PFSK-1 (cell line): ENCODE results near the gene MSANTD1.

Experiments used
- FOXP2 ChIP-seq: optimal IDR thresholded peaks from 2 replicates; pipeline ENCODE3; 2011; ENCODE audit warnings: borderline replicate concordance, control low read depth, inconsistent platforms; ENCODE audit not compliant: insufficient read depth; ENCODE audit errors: extremely low read length, extremely low read depth
- POLR2AphosphoS5 ChIP-seq: IDR thresholded peaks from 2 replicates; pipeline ENCODE4 v1.6.1; 2012; ENCODE audit warnings: low read depth, mild to moderate bottlenecking, control low read depth, low read length, moderate library complexity
- SIN3A ChIP-seq: IDR thresholded peaks from 2 replicates; pipeline ENCODE4 v1.6.1; 2012; ENCODE audit warnings: mild to moderate bottlenecking, low read length, moderate library complexity, borderline replicate concordance; ENCODE audit not compliant: insufficient read depth
- TAF1 ChIP-seq: IDR thresholded peaks from 2 replicates; pipeline ENCODE4 v1.6.1; 2012; ENCODE audit warnings: low read length, control low read depth, borderline replicate concordance; ENCODE audit not compliant: insufficient read depth
- TF ChIP-seq, protein P1 (sequence below), 2 experiments: IDR thresholded peaks; 2 replicates each; pipeline versions ENCODE4 v1.6.1 to v1.8.0; 2011 to 2012; ENCODE audit warnings: low read depth in 2 of 2, low read length in 2 of 2, control low read depth in 1 of 2, inconsistent platforms in 1 of 2, mild to moderate bottlenecking in 1 of 2, moderate library complexity in 1 of 2; ENCODE audit not compliant: insufficient read depth in 1 of 2

Gene MSANTD1

GRCh38 chr4:3239998-3240920 lies 8.7 kb upstream of the MSANTD1 start:
- TF ChIP-seq POLR2AphosphoS5 (no peak), TAF1 (no peak), SIN3A (no peak), FOXP2 (no peak)
- TF ChIP-seq, protein P1, sequence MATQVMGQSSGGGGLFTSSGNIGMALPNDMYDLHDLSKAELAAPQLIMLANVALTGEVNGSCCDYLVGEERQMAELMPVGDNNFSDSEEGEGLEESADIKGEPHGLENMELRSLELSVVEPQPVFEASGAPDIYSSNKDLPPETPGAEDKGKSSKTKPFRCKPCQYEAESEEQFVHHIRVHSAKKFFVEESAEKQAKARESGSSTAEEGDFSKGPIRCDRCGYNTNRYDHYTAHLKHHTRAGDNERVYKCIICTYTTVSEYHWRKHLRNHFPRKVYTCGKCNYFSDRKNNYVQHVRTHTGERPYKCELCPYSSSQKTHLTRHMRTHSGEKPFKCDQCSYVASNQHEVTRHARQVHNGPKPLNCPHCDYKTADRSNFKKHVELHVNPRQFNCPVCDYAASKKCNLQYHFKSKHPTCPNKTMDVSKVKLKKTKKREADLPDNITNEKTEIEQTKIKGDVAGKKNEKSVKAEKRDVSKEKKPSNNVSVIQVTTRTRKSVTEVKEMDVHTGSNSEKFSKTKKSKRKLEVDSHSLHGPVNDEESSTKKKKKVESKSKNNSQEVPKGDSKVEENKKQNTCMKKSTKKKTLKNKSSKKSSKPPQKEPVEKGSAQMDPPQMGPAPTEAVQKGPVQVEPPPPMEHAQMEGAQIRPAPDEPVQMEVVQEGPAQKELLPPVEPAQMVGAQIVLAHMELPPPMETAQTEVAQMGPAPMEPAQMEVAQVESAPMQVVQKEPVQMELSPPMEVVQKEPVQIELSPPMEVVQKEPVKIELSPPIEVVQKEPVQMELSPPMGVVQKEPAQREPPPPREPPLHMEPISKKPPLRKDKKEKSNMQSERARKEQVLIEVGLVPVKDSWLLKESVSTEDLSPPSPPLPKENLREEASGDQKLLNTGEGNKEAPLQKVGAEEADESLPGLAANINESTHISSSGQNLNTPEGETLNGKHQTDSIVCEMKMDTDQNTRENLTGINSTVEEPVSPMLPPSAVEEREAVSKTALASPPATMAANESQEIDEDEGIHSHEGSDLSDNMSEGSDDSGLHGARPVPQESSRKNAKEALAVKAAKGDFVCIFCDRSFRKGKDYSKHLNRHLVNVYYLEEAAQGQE (IDR thresholded peaks at IDR 0.05; ENCODE audit: insufficient read depth in 1 of 2, low read depth in 2 of 2, low read length in 2 of 2): no peak

DNA sequence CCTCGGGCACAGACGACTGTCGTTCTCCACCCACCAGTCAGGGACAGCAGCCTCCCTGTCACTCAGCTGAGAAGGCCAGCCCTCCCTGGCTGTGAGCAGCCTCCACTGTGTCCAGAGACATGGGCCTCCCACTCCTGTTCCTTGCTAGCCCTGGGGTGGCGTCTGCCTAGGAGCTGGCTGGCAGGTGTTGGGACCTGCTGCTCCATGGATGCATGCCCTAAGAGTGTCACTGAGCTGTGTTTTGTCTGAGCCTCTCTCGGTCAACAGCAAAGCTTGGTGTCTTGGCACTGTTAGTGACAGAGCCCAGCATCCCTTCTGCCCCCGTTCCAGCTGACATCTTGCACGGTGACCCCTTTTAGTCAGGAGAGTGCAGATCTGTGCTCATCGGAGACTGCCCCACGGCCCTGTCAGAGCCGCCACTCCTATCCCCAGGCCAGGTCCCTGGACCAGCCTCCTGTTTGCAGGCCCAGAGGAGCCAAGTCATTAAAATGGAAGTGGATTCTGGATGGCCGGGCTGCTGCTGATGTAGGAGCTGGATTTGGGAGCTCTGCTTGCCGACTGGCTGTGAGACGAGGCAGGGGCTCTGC lies 7.9 kb upstream of the MSANTD1 start:
- no peak for TF ChIP-seq POLR2AphosphoS5
- no peak for TF ChIP-seq SIN3A
- no peak for TF ChIP-seq TAF1
- TF ChIP-seq, protein P1 (IDR thresholded peaks at IDR 0.05; ENCODE audit: insufficient read depth in 1 of 2, low read depth in 2 of 2, low read length in 2 of 2): no peak
- no peak for TF ChIP-seq FOXP2

DNA sequence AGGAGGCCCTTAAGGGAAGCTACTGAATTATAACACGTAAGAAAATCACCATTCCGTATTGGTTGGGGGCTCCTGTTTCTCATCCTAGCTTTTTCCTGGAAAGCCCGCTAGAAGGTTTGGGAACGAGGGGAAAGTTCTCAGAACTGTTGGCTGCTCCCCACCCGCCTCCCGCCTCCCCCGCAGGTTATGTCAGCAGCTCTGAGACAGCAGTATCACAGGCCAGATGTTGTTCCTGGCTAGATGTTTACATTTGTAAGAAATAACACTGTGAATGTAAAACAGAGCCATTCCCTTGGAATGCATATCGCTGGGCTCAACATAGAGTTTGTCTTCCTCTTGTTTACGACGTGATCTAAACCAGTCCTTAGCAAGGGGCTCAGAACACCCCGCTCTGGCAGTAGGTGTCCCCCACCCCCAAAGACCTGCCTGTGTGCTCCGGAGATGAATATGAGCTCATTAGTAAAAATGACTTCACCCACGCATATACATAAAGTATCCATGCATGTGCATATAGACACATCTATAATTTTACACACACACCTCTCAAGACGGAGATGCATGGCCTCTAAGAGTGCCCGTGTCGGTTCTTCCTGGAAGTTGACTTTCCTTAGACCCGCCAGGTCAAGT lies 6.9 kb upstream of the MSANTD1 start:
- TF ChIP-seq FOXP2: no peak
- TF ChIP-seq TAF1: no peak
- TF ChIP-seq, protein P1 (IDR thresholded peaks at IDR 0.05; ENCODE audit: insufficient read depth in 1 of 2, low read depth in 2 of 2, low read length in 2 of 2): no peak
- no peak for TF ChIP-seq POLR2AphosphoS5
- no peak for TF ChIP-seq SIN3A

DNA sequence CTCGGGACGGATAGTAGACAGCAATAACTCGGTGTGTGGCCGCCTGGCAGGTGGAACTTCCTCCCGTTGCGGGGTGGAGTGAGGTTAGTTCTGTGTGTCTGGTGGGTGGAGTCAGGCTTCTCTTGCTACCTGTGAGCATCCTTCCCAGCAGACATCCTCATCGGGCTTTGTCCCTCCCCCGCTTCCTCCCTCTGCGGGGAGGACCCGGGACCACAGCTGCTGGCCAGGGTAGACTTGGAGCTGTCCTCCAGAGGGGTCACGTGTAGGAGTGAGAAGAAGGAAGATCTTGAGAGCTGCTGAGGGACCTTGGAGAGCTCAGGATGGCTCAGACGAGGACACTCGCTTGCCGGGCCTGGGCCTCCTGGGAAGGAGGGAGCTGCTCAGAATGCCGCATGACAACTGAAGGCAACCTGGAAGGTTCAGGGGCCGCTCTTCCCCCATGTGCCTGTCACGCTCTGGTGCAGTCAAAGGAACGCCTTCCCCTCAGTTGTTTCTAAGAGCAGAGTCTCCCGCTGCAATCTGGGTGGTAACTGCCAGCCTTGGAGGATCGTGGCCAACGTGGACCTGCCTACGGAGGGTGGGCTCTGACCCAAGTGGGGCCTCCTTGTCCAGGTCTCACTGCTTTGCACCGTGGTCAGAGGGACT lies 5.7 kb upstream of the MSANTD1 start:
- TF ChIP-seq, protein P1 (IDR thresholded peaks at IDR 0.05; ENCODE audit: insufficient read depth in 1 of 2, low read depth in 2 of 2, low read length in 2 of 2): 0 out of 4 replicates have a peak, but pooled peaks of 1 of the 2 experiments have one; percentile 23
- TF ChIP-seq POLR2AphosphoS5: no peak
